Glutamatergic neuron (in vitro differentiated cells): Measurements from ENCODE around the gene TMUB2. TPM values are rescaled to one million over a fixed set of nuclear protein-coding genes. Genes with fewer than 3 reads are reported as not detected.

Experiments
- DNase-seq: peaks from one replicate; pipeline ENCODE4 v3.0.0; 2022
- H3K27ac Mint-ChIP-seq: one replicate; pipeline ENCODE4 v1.8.0; 2020; ENCODE audit warnings: mild to moderate bottlenecking, mixed read lengths, inconsistent platforms; ENCODE audit not compliant: unreplicated experiment
- H3K27me3 Mint-ChIP-seq: one replicate; pipeline ENCODE4 v1.8.0; 2020; ENCODE audit warnings: mild to moderate bottlenecking, moderate library complexity, mixed read lengths, inconsistent platforms; ENCODE audit not compliant: unreplicated experiment
- H3K36me3 Mint-ChIP-seq: one replicate; pipeline ENCODE4 v1.8.0; 2020; ENCODE audit warnings: mild to moderate bottlenecking, mixed read lengths, inconsistent platforms; ENCODE audit not compliant: unreplicated experiment
- H3K4me1 Mint-ChIP-seq: one replicate; pipeline ENCODE4 v1.8.0; 2020; ENCODE audit warnings: mild to moderate bottlenecking, low read depth, mixed read lengths, inconsistent platforms; ENCODE audit not compliant: unreplicated experiment
- H3K4me3 Mint-ChIP-seq: one replicate; pipeline ENCODE4 v1.8.0; 2020; ENCODE audit warnings: mild to moderate bottlenecking, mixed read lengths, inconsistent platforms; ENCODE audit not compliant: unreplicated experiment
- H3K9me3 Mint-ChIP-seq: one replicate; pipeline ENCODE4 v1.8.0; 2020; ENCODE audit warnings: mild to moderate bottlenecking, moderate library complexity, mixed read lengths, inconsistent platforms; ENCODE audit not compliant: unreplicated experiment
- total RNA-seq: library from RNA; stranded (reverse); fragmentation: NEBNext Ultra II Directional; extraction: Animal tissue kit (Norgen Biotek cat#: 25700); gene quantifications from one replicate; pipeline ENCODE4 v1.2.1, GENCODE V29; 2021; ENCODE audit not compliant: unreplicated experiment
- TF ChIP-seq, protein P1 (sequence below): fragments of 200-600 bp; sonication (generic); IDR thresholded peaks from one replicate; pipeline ENCODE4 v1.5.0; 2021; ENCODE audit not compliant: partially characterized antibody, unreplicated experiment

The TMUB2 gene
- total RNA-seq, 1 donor from 2014 or later, result 52.1 TPM

DNA sequence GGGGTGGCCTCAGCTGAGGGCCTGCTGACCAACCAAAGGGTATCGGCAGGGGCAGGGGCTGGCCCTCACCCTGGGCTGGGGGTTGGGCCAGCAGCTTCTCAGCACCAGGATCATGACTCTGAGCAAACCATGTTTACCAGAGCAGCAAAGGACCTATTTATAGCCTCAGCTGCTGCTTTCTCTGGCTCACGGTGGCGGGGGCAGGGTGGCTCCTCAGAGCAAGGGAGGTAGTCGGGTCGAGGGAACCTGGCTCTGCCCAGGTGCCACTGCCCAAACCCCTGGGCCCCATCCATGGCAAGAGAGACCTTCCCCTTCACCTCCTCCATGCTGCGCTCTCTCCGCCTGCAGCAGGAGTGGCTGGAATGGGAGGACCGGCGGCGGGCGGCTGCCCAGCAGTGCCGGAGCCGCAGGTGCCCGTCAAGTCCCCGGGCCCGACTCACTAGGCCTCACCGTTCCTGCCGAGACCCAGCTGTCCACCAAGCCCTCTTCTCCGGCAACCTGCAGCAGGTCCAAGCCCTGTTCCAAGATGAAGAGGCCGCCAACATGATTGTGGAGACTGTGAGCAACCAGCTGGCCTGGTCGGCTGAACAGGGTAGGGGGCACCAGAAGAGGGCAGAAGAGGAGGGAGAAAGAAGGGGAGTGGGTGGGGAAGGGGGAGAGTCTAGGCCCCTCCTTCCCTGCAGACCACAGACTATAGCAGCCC lies 16.1 kb upstream of the TMUB2 start, which contains the start of gene ASB16:
Gene ASB16 (plus strand): TSS at position 206 of the 703 bp plus-strand sequence. CDS start 86 bp downstream, at position 292.
- Mint-ChIP-seq H3K4me3 (peak within 1 kb of the TSS; percentile 55), H3K27me3 (no peaks in the 10 kb centered on the region), H3K27ac (peak within 1 kb of the TSS; percentile 75), H3K4me1 (peaks cover 7% of the 10 kb centered on the region), H3K36me3 (no peaks in the 10 kb centered on the region), H3K9me3 (no peaks in the 10 kb centered on the region)
- no peak for DNase-seq
- TF ChIP-seq, protein P1, sequence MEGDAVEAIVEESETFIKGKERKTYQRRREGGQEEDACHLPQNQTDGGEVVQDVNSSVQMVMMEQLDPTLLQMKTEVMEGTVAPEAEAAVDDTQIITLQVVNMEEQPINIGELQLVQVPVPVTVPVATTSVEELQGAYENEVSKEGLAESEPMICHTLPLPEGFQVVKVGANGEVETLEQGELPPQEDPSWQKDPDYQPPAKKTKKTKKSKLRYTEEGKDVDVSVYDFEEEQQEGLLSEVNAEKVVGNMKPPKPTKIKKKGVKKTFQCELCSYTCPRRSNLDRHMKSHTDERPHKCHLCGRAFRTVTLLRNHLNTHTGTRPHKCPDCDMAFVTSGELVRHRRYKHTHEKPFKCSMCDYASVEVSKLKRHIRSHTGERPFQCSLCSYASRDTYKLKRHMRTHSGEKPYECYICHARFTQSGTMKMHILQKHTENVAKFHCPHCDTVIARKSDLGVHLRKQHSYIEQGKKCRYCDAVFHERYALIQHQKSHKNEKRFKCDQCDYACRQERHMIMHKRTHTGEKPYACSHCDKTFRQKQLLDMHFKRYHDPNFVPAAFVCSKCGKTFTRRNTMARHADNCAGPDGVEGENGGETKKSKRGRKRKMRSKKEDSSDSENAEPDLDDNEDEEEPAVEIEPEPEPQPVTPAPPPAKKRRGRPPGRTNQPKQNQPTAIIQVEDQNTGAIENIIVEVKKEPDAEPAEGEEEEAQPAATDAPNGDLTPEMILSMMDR, result no peak

DNA sequence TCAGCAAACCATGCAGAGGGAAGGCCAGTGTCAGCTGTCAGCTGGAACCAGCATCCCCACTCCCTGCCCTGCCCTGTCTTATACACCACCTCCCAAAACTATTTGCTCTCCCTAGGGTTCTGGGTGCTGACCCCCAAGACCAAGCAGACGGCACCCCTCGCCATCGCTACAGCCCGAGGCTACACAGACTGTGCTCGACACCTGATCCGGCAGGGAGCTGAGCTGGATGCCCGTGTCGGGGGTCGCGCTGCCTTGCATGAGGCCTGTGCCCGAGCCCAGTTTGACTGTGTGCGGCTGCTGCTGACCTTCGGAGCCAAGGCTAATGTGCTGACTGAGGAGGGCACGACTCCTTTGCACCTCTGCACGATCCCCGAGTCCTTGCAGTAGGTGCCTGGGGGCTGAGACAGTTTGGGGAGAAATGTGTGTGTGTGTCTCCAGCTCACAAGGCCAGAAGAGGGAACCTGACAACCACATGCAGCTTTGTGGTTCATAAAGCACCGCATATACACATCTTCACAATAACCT lies 14.8 kb upstream of the TMUB2 start:
- Mint-ChIP-seq H3K4me1 (peaks cover 7% of the 10 kb centered on the region), H3K36me3 (no peaks in the 10 kb centered on the region), H3K4me3 (no peak overlapping the region), H3K27me3 (no peaks in the 10 kb centered on the region), H3K9me3 (no peaks in the 10 kb centered on the region), H3K27ac (peak overlapping the region; percentile 43)
- DNase-seq, result no peak
- TF ChIP-seq, protein P1, result no peak

DNA sequence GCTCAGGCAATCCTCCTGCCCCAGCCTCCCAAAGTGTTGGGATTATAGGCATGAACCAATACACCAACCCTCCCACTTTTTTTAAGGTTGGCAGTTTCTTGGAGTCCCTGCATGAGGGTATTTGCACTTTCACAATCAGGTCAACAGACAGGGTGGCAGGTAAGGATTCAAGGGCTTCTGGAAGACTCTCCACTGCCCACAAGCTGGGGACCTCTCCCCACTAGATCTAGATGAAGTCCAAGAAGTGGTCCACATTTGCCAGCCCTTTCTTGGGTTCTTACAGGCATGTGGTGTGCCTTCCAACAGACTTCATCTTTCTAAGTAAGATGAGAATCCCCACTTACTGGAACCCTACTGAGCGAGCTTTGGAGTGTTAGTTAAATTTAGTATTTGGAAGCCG lies 12.3 kb upstream of the TMUB2 start:
- no peak overlapping the region for H3K27ac Mint-ChIP-seq
- H3K4me1 Mint-ChIP-seq, result peaks cover 4% of the 10 kb centered on the region
- DNase-seq, result no peak
- TF ChIP-seq, protein P1, result no peak
- H3K9me3 Mint-ChIP-seq, result no peaks in the 10 kb centered on the region
- H3K36me3 Mint-ChIP-seq, result peaks cover 5% of the 10 kb centered on the region
- no peak overlapping the region for H3K4me3 Mint-ChIP-seq
- H3K27me3 Mint-ChIP-seq, result no peaks in the 10 kb centered on the region

DNA sequence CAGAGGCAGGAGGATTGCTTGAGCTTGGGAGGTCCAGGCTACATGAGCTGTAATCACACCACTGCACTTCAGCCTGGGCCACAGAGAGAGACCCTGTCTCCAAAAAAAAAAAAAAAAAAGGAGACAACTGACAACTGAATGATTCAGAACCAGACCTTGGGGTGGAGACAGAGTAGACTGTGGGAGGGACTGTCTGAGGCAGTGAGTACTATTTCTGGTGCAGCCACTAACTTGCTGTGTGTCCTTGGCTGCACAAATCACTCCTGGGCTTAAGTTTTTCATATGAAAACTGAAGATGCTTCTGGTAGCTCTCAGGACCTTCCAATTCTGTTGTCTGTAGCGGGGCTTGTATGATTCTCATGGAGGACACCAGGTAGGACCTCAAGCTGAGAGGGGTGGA lies 10.5 kb upstream of the TMUB2 start:
- Mint-ChIP-seq H3K4me3 (no peak overlapping the region), H3K9me3 (no peaks in the 10 kb centered on the region), H3K4me1 (peaks cover 4% of the 10 kb centered on the region), H3K27me3 (no peaks in the 10 kb centered on the region), H3K27ac (no peak overlapping the region), H3K36me3 (peaks cover 5% of the 10 kb centered on the region)
- TF ChIP-seq, protein P1, result no peak
- no peak for DNase-seq
